HFF-Myc (cell line): ENCODE measurements around the gene ADCY9.

Experiments
- DNase-seq: peaks from one replicate; pipeline ENCODE4 v3.0.0-alpha.2; 2011; ENCODE audit warnings: low read depth; ENCODE audit errors: extremely low read depth
- H3K4me3 ChIP-seq: replicated peaks from 2 replicates; pipeline ENCODE4 v1.5.1; 2011; ENCODE audit warnings: low read depth, mild to moderate bottlenecking, control low read depth, low read length
- TF ChIP-seq, protein P1 (sequence below): IDR thresholded peaks from 2 replicates; pipeline ENCODE4 v1.5.1; 2012; ENCODE audit warnings: mild to moderate bottlenecking, low read depth, low read length, control low read depth; ENCODE audit errors: missing control alignments

The ADCY9 gene

DNA sequence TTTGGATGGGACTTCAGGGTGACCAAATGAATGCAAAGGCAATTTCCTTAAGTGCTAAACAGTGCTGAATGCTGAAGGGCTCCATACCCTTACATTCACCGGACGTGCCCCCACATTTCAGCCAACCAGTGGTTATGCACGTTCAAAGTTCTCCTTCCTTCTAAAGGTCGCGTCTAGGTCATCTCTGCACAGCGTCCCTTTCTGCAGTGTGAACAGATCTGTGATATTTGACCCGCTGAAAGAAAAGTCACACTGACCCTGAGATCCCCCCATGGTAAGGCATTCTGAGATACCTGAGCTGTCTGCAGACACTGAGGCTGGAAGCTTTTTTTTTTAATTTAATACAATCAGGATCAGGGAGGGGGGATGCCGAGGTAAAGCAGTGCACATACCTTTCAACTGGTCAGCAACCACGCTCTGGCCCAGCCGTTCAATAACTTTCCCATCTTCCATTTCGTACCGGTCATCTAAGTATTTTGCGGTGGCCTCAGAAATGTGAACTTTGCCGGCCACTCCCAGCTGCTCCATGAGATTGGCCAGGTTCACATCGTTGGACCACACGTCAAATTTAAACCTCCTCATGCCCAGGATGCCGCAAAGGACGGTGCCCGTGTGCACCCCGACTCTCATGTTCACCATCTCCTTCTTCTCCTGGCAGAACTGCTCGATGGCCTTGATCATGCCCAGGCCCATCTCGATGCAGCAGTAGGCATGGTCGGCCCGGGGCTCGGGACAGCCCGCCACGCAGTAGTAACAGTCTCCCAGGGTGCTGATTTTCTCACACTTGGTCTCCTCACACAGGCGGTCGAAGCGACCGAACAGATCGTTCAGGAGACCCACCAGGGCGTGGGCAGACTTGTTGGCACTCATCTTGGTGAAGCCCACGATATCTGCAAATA, 2.6 kb downstream of the ADCY9 start:
- DNase-seq, result no peak
- peak overlapping the region; percentile 58 for H3K4me3 ChIP-seq
- TF ChIP-seq, protein P1, sequence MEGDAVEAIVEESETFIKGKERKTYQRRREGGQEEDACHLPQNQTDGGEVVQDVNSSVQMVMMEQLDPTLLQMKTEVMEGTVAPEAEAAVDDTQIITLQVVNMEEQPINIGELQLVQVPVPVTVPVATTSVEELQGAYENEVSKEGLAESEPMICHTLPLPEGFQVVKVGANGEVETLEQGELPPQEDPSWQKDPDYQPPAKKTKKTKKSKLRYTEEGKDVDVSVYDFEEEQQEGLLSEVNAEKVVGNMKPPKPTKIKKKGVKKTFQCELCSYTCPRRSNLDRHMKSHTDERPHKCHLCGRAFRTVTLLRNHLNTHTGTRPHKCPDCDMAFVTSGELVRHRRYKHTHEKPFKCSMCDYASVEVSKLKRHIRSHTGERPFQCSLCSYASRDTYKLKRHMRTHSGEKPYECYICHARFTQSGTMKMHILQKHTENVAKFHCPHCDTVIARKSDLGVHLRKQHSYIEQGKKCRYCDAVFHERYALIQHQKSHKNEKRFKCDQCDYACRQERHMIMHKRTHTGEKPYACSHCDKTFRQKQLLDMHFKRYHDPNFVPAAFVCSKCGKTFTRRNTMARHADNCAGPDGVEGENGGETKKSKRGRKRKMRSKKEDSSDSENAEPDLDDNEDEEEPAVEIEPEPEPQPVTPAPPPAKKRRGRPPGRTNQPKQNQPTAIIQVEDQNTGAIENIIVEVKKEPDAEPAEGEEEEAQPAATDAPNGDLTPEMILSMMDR, result no peak

DNA sequence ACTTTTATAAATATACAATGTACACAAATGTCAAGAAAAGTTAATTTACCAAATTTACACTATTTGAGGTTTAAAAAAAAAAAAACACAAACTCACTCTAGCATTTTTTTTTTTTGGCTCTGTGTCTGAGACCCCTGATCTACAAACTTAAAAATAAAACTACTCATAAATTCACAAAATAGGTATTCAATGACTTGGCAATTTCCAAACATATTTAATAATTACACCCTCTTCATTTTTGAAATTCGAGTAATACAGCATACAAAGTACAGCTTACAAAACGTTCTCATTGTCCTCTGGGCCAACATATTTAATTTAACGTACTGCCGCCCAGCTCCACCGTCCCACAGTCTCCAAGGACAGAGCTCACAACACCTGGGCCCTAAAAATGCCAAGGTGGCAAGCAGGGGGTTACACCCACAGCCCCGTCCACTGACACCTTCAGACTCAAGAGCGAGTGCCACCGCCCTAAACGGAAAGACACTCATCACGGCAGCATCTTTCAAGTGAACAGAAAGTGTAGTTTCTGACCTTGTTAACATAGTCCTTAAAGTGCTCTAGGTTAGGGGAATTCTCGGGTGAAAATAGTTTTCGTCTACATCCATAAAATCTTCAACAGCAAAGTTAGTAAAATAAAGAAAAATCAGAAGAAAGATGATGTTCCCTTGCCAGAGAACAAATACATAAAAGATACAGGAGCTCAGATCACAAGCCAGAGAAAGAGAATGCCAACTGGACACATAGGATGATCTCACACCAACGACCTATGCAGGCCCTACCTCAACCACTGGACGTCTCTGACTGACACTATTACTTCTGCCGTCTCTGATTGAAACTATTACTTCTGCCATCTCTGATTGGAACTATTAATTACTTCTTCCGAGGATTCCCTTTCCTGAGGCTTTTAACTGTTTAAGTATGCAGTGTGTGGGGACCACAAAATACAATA, 4.2 kb downstream of the ADCY9 start:
- peak overlapping the region; percentile 58 for H3K4me3 ChIP-seq
- TF ChIP-seq, protein P1, result no peak
- no peak for DNase-seq

DNA sequence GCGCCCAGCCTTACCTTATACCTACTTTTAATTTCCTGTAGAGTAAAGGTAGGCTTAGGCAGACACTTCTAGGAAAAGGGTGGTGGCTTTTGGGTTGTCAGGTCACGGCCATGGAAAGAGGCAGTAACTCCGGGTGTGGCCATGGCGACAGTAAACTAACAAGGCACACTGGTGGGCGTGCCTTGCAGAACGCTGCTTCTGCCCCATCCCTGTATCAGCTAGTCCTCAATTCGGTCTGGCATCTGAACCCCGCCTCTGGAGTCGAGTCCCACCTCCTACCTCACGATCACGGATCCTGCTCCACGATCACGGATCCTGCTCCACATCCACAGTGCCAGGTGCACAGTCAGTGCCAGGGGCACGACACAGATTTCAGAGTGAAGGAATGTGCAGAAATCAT, 5.6 kb downstream of the ADCY9 start:
- TF ChIP-seq, protein P1, result no peak
- H3K4me3 ChIP-seq, result no peak overlapping the region

GRCh38 chr16:4110065-4110464, 6.2 kb downstream of the ADCY9 start:
- H3K4me3 ChIP-seq, result no peak overlapping the region
- TF ChIP-seq, protein P1, result no peak
- no peak for DNase-seq

More for the DNA sequence above, 5.6 kb downstream of the ADCY9 start:
- no peak for DNase-seq

DNA sequence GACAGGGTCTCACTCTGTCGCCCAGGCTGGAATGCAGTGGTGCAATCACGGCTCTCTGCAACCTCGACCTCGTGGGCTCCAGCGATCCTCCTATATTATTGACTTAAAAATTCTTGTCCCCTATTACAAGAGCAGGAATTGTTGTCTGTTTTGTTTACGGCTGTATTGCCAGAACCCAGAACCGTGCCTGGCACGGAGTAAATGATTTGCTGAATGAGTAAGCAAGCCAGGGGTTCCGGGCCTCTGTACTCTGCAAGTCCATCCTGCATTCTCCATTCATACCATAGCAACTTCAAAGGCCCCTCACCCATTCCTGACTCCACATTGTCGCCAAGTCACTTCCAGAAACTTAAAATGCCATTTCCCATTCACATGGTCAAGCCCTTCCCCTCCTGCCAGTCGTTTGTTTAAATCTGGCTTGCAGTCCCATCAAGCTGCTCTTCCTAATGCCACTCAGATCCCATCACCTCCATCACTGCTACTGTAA, 6.9 kb downstream of the ADCY9 start:
- H3K4me3 ChIP-seq, result no peak overlapping the region
- TF ChIP-seq, protein P1, result no peak
- no peak for DNase-seq

- TF ChIP-seq, protein P1, result no peak
- H3K4me3 ChIP-seq, result no peak overlapping the region
Observed at GRCh38 chr16:4106516-4106915, 9.7 kb downstream of the ADCY9 start.

More at GRCh38 chr16:4106516-4106915, 9.7 kb downstream of the ADCY9 start:
- no peak for DNase-seq
